GM19035 (cell line): ENCODE results near the gene MZB1.

Experiments used
- ATAC-seq: cut with Tn5 transposase; IDR thresholded peaks from one replicate; pipeline ENCODE4 v1.9.1; 2021; ENCODE audit not compliant: unreplicated experiment

MZB1 gene, protein sequence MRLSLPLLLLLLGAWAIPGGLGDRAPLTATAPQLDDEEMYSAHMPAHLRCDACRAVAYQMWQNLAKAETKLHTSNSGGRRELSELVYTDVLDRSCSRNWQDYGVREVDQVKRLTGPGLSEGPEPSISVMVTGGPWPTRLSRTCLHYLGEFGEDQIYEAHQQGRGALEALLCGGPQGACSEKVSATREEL

DNA sequence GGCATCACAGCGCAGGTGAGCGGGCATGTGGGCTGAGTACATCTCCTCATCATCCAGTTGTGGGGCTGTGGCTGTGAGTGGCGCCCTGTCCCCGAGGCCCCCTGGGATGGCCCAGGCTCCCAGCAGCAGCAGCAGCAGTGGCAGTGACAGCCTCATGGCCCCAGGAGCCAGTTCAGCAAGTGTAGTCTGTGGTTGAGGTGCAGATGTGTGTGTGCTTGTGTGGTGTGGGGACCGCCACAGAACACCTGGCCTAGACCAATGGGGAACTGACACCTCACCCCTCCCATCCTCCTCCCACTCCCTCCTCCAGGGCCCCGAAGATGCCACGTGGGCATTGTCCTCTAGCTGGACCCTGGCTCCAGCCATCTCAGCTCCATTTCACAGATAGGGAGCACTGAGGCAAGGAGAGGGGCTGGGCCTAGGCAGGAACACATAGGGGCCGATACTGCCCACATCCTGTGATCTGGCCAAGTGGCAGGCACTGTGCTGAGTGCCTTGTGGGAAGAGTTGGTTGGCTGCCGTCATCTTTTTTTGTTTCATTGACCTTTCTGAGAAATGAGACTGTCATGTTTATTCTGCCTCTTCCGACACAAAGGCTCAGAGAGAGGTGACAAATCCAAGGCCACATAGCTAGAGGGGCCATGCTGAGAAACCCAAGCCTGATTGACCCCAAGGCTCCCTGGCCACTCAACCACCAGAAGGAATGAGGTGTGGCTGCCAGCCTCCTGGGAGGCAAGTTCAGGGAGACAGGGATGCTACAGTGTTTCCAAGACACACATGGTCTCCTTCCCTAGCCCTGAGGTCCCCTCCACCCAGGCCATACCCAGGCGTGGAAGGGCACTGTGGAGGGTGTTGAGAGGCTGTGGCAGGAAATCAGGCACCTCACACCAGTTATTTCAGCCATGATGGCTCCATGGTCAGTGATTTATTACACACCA is at the start of gene MZB1:
Gene MZB1 (minus strand): TSS at position 213 of the 938 bp plus-strand sequence. CDS start 57 bp downstream, at position 156.
- peak; percentile 40 for ATAC-seq

- ATAC-seq: peak; percentile 90
Observed at GRCh38 chr5:139439013-139439903, 49.5 kb upstream of the MZB1 start, which contains the start of gene DNAJC18. Gene DNAJC18, minus strand, starts transcription at chr5:139439525. Its CDS starts 80 bp downstream, at chr5:139439445.

- no peak for ATAC-seq
Observed at GRCh38 chr5:139438707-139439012, 48.9 kb upstream of the MZB1 start.

- no peak for ATAC-seq
Observed at GRCh38 chr5:139435676-139436075, 46.0 kb upstream of the MZB1 start.

- ATAC-seq: no peak
Observed at GRCh38 chr5:139431706-139432105, 42.0 kb upstream of the MZB1 start.

DNA sequence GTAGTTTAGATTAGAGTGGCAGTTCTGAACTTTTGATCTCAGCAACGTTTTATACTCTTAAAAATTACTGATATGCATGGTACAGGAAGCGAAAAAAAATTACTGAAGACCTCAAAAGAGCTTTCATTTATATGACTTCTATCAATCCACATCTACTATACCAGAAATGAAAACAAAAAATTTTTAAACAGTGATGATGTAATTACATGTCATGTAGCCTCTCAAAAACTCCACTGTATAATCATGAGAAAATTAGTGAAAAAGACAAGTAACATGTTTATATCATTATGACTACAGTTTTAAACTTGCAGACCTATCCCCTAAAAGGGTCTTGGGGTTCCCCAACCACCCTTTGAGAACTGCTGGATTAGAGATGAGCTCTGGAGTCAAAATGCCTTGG is 40.3 kb upstream of the MZB1 start:
- ATAC-seq: no peak

DNA sequence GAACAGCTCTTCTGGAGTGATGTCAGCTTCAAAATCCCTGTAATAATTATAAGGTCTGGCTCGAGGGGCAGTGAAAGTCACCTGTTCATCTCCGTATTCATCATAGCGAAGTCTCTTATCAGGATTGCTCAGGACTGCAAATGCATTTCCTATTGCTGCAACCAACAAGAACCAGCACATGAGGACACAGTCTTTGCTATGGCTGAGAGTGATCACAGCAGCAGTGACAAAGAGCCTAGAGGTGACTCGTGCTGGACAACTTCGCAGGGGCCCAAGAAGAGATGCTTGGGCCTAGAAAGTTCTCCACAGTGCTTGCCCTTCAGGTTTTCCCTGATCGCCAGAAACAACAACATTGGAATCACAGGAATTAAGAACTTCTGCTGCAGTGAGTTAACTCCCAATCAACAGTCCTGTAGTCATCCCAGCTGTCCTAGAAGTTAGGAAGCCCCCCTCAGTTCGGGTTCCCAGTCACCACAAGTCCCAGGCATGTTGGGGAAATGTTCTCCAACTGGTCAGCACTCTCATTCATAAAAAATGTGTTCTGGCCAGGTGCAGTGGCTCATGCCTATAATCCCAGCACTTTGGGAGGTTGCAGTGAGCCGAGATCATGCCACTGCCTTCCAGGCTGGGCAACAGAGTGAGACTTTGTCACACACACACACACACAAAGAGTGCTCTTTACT is 36.6 kb upstream of the MZB1 start:
- no peak for ATAC-seq

- ATAC-seq: no peak
Observed at GRCh38 chr5:139425497-139425896, 35.8 kb upstream of the MZB1 start.

DNA sequence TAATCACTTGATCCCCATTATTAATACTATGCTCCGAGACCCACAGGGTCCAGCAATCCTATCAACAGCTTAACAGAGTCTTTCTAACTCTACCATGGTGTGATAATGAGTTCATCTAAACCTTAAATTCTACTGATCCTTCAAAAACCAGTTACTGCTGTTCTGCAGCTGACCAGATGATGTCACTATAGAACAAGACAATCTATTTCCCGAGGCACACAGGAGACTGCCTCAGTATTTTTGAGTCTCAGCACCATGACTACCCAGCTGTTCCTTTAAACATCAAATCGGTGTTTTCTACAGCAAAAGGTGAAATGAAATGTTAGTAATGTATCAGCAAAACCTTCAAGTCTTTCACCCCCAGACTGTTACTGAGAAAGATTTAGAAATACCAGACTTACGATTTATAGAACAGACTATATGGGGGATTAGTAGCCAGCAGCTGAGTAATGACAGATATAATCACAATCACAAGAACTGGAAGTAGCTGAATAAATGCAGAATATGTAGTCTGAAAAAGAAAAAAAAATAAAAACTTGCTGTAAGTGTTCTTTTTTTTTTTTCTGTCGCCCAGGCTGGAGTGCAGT is 32.7 kb upstream of the MZB1 start:
- ATAC-seq: no peak

DNA sequence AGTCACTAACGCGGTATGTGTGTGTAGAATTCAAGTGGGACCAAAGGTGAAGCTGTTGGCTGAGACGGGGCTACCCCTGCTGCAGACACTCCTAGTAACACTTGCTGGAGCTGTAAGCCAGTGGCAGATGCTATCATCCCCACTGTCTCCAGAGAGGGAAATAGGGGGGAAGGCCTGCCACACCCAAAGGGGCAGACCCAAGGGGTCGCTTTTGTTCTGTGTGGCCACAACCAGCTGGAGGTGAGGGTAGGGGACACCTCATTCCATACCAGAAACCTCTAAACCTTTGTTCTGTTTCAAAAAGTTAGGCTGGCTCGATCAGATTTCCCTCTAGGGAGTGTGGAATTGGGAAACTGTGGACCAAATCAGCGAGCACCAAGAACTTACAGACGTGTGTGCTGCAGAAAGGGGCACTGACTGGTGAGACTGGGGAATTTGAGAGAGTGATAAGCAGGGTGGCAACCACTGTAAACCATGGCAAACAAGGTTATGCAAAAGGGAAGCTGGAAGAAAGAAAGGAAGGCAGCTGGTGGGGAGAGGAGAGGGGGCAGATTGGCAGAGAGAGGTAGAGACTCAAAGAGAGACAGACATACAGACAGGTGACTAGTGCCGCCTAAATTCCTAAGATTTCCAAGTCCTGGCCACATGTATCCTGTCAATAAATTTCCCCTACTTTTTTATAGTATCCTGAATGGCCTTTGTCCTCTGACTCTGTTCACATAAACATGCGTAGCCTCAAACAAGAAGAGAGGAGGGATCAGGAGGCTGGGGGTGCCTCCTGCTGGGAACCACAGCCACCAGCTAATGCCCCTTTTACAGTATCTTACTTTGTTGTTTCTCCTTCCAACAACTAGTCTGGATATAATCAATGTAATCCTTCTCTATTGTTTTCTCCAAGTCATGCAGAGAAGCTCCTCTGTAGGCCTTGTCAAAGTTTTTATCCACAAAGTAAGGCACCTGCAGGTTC is 29.8 kb upstream of the MZB1 start:
- no peak for ATAC-seq

- ATAC-seq: no peak
Observed at GRCh38 chr5:139418793-139419192, 29.1 kb upstream of the MZB1 start.

DNA sequence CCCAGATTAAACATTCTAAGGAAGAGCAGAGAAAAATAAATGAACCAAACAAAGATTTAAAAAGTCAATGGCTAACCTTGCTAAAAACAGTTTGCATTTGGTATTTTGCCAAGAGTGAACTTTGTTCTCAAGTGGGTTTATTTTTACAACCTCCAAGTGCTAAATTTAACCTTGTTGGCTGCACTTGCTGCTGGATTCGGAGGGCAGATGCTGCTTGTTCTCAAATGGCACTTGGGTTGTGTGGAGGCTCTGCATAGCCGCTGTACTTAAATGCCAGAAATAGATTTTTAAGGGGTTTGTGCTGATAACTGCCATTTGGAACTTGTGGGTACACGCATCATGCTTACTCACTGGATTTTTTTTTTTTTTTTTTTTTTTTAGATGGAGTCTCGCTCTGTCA is 27.5 kb upstream of the MZB1 start:
- no peak for ATAC-seq

DNA sequence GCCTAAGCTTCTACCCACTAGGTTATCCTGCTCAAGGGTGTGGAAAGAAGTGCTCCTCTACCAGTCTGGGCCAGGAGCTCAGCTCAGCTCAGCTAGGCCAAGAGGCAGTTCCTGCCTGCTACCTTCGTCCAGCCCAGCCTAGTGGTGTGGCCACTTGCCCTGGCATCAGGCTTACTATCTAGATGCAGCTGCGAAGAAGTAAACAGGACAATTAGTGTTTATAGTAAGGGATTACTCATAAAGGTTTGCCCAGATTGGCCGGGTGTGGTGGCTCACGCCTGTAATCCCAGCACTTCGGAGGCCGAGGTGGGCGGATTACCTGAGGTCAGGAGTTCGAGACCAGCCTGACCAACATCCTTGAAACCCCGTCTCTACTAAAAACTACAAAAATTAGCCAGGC is 26.9 kb upstream of the MZB1 start:
- ATAC-seq: no peak

DNA sequence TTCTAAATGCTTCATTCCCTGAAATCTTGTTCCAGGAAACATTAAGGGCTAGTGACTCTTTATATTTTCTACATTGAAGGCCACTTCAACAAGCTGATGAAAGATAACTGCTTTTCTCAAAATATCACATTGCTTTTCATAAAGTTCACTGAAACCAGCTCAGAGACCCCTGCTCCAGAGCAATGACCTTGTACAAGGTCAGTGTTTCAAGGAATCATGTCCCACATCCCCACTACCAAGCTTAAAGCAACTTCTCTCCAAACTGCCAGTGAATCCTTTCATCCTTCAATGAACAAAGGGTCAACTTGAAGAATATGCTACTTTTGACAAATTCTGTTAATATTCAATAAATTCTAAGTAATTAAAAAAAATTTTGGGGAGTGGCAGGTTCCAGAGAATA is 26.2 kb upstream of the MZB1 start:
- ATAC-seq: no peak

GRCh38 chr5:139415221-139415861 is 25.6 kb upstream of the MZB1 start:
- ATAC-seq: no peak

DNA sequence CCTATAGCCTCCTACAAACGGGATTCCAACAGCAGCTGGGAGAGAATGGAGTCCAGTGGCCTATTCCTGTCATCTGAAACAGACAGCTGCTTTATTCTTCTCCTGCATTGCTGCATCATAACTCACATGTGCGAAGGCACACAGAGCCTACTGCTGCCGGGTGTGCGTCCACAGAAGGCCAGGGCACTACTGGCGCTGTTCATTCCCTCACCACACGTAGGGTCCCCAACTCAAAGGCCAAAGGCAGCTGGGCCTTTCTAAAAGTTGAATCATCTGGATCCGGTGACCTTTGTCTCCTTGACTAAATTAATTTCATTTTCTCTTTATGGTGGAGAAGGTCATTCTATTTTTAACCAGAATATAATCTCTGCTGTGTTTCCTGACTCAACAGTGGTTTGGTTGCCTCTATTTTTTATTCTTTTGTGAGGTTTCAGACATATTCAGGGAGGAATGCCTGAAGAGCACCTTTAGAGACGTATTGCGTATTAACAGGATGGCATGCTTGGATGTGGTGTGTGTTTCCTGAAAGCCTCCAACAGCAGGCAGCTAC is 24.9 kb upstream of the MZB1 start:
- no peak for ATAC-seq

GRCh38 chr5:139413963-139414362 is 24.2 kb upstream of the MZB1 start:
- ATAC-seq: peak; percentile 65

- ATAC-seq: no peak
Observed at GRCh38 chr5:139413153-139413552, 23.4 kb upstream of the MZB1 start.
